Adrenal gland (tissue), 5 donors: ENCODE data around the gene MVB12A.

Experiments used
- CTCF ChIP-seq, 6 experiments: fragments of 450-650 bp in 4 of 6; fragments of 200-600 bp in 2 of 6; sonication (generic) in 1 of 6; IDR thresholded peaks; 1 replicate in 5 of 6; 2 replicates in 1 of 6; pipeline versions ENCODE4 v1.5.1 to v1.8.0; 2016 to 2021; ENCODE audit warnings: antibody characterized with exemption in 6 of 6, mild to moderate bottlenecking in 2 of 6, moderate library complexity in 1 of 6
- POLR2A ChIP-seq, 2 donors: fragments of 450-650 bp; IDR thresholded peaks; one replicate each; pipeline ENCODE4 v1.6.1; 2017; ENCODE audit warnings: antibody characterized with exemption in 2 of 2, mild to moderate bottlenecking in 2 of 2, moderate library complexity in 1 of 2
- donor health status: DM: no; HTN: no; CAD: no.

DNA sequence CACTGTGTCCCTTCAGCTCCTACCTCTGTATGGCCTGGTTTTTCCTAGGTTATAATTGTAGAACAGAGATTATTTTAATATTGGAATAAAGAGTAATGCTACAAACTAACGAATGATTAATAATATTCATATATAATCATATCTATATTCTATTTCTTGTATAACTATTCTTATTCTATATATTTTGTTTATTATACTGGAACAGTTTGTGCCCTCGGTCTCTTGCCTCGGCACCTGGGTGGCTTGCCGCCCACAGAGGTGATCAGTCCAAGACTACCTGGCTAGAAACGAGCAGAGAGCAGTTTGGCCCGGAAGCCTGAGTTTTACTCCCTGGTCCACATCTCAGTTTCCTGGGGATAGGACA lies 46.6 kb downstream of the MVB12A start:
- no peak for TF ChIP-seq CTCF (IDR thresholded peaks at IDR 0.05)
- TF ChIP-seq POLR2A (IDR thresholded peaks at IDR 0.05), result no peak
